Adipose tissue (tissue), 3 donors: ENCODE measurements around the gene PTPN3. TPM values are rescaled to one million over a fixed set of nuclear protein-coding genes. Genes with fewer than 3 reads are reported as not detected.
"Not testable (repeated sequence)": the region's sequence is repeated elsewhere in the genome, so short reads cannot be mapped to it uniquely, and the experiment has no call there.

ENCODE experiments used
- H3K27ac ChIP-seq: one replicate; pipeline ENCODE4 v1.5.1; 2013; ENCODE audit warnings: low read depth, low read length
- WGBS, 3 donors: extraction: QIAGEN DNeasy Blood & Tissue Kit; methylation state at CpG; one replicate each; pipeline ENCODE4 v1.1.7; 2013; 5-methylcytosine and 5-hydroxymethylcytosine counted together
- polyA plus RNA-seq, 3 donors: library from polyadenylated mRNA; stranded (reverse); fragments of 200-250 nt; gene quantifications; one replicate each; pipeline ENCODE4 v1.2.3, GENCODE V29; 2013
- donor health status: healthy with polysubstance abuse.
- donor health status: Bipolar disorder and iron deficiency.
- donor health status: healthy.

Gene PTPN3
- polyA plus RNA-seq, 3 donors = 2.2 to 9.0 (median 8.1) TPM

DNA sequence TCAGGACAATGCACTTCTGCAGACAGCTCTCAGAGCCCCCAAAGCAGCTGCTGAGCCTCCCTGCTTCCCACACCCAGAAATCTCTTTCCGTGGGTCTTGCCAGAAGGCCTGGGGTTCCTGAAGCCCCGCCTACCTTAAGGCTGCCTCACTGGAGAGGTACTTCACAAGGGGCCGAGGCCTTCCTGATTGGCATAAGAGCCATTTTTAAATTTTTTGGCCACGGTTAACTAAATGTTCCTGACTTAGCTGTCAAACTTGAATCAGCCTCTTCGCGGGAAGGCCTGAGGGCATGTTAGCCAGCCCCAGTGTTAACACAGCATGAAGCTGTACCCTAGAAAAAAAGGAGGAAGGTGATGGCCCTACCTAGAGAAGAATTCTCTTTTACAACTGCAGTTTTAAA is 156.5 kb downstream of the PTPN3 start:
- WGBS, 3 donors = 53 to 60% (median 58%) methylated on average over 6 of the region's 6 CpGs
- no peak overlapping the region for H3K27ac ChIP-seq

DNA sequence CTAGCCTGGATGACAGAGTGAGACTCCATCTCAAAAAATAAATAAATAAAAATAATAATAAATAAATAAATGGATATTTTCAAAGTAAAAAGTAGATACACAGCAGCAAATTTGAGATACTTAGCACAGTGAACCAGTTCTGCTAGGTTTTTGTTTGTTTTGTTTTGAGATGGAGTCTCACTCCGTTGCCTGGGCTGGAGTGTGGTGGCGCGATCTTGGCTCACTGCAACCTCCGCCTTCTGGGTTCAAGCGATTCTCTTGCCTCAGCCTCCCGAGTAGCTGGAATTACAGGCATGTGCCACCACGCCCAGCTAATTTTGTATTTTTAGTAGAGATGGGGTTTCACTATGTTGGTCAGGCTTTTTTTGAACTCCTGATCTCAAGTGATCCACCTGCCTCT is 157.1 kb downstream of the PTPN3 start:
- H3K27ac ChIP-seq = not testable (repeated sequence)
- 81 to 94% (median 82%) methylated on average over 7 of the region's 7 CpGs for WGBS, 3 donors

DNA sequence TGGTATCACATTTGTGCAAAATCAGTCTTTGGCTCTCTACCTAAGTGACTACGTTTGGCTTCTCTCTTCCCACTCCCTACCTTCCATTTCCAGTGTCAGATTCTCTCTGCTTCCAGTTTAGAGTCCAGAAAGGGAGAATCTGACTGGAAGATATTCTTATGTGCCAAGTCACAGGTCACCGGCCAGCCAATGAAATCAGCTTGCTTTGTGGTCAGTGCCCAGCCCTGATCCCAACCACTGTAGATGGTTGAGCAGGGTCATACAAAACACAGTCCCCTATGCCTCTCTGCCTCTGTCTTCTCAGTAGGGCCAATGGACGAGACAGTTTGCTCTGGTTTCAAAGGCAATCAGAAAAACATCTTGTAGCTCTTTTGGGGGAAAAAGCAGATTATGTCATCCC is 161.7 kb downstream of the PTPN3 start:
- WGBS, 3 donors = 78 to 86% (median 82%) methylated on average over 3 of the region's 3 CpGs
- H3K27ac ChIP-seq = no peak overlapping the region

DNA sequence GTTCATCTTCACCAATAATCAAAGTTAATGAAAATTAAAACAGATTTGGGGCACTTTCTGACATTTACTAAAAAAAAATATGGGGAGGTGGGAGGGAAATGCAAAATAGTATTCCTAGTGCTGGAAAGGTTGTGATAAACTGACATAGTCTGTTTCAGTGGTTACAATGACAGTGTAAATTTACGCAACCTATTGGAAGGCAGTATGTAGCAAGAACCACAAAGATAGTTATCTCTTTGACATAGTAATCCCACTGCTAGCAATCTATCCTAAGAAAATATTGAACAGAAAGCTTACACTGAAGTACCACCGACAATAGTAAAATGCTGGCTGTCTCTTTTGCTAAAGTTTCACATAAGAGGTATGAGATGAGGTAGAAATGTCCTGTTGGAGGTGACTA is 162.2 kb downstream of the PTPN3 start:
- H3K27ac ChIP-seq = no peak overlapping the region
- WGBS, 3 donors = 66 to 89% (median 75%) methylated on average over 2 of the region's 2 CpGs

DNA sequence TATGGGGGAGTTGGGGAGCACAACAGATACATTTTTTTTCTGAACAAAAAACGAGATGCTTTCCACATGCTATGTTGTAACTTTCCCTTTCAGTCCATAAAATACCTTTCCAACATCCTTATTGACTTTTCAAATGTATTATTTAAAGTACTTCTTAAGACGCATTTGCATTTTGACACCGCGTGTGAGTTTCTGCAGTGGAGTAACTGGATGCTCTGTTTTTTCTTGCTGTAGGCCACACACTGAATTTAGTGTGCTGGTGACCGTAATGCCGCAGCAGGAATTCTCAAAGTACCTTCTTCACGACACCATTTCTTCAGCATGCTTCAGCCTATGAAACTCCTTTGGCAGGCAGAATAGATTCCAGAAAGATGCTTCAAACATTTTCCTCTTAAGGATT is 163.0 kb downstream of the PTPN3 start:
- 71 to 80% (median 79%) methylated on average over 7 of the region's 7 CpGs for WGBS, 3 donors

DNA sequence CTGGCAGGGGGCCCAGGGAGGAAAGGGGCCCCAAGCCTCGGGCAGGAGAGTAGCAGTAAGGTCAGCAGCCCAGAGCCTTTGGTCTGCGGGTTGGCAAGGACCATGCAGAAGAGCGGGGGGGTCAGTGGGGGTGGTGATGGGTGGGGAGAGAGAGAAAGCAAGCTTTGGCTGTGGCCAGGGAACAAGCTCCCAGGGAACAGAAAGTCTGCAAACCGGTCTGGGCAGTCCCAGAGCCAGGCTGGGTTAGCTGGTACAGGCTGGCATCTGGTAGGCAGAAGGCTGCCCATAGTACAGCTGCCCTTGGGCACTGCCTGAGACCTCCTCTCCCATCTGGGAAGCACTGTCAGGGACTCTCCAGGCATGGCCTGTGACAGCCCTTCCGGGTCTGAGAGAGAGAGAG is 166.8 kb downstream of the PTPN3 start:
- WGBS, 3 donors = 18 to 54% (median 38%) methylated on average over 4 to 5 of the region's 5 CpGs
- no peak overlapping the region for H3K27ac ChIP-seq

More for the DNA sequence above, 163.0 kb downstream of the PTPN3 start:
- no peak overlapping the region for H3K27ac ChIP-seq

DNA sequence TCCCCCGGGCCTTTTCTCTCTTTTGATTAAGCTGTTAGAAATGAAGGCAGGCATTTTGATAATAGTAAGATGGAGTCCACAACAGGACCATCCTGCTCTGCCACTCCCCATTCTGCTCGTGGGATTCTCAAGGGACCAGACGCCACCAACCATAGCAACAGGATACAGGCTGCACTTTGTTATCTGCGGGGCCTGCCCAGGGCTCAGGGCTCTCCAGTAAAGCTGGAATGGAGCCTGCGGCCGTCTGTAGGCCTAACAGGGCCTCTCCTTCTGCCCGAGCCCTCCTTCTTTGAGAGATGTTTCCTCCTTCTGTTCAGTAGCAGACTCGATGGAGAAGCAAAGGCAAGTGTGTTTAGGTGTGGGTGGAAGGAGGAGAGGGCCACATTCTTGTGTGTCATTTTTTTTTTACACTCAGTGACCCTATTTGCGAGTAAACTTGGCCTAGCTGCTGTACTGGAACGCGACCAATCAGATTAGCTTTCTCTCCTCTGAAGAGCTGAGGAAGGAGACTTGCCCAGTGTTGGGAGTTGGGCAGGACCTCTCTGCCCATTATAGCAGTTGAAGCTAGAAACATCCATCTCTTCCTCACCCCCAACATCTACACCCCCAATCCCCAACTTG is 168.4 kb downstream of the PTPN3 start:
- 22 to 60% (median 60%) methylated on average over 11 of the region's 11 CpGs for WGBS, 3 donors
- H3K27ac ChIP-seq = no peak overlapping the region

DNA sequence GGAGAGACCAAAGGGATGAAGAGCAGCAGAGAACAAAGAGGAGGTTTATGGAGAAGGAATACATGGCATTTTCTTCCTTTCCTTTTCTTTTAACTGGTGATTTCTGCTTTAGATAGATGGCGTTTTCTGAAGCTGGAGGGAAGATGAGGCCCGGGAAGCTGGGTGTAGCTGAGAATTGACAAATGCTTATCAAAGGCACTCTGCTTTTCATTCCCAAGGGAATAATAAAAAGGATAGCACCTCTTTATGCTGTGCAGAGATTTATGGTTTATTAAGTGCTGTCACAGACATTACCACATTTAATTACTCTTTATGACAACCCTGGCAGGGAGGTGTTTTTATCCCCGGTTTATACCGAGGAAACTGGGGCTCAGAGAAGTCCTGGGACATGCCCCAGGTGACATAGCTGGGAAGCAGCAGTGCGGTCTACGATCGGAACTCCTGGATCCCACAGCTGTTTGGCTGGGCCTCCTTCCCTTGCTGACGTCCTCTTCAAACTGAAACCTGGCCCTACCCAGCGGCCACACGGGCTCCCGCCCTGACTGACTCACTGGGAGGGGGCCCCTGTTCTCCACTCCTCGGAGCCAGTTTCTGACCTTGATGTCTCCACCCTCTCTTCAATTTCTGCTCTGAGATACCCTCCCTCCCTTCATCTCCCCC is 169.0 kb downstream of the PTPN3 start:
- 19 to 45% (median 38%) methylated on average over 12 of the region's 12 CpGs for WGBS, 3 donors
- no peak overlapping the region for H3K27ac ChIP-seq

Other genes starting within 250 kb of the PTPN3 start
- 100 to 1,000 TPM in 1 of 3 donors, 10 to 100 TPM in 1, 1 to 10 TPM in 1; 6.7 to 129 (median 34.7) TPM for gene EPB41L4B, start 177.2 kb downstream of the PTPN3 start, polyA plus RNA-seq